GM19438 (cell line): ENCODE results near the gene NLRP1.
A peak's percentile ranks its signal among the peaks of the same experiment; 100 is the strongest.

Experiments
- ATAC-seq: cut with Tn5 transposase; IDR thresholded peaks from one replicate; pipeline ENCODE4 v1.9.1; 2021; ENCODE audit warnings: low read depth; ENCODE audit not compliant: unreplicated experiment

Gene NLRP1

GRCh38 chr17:5584383-5585286, at the start of gene NLRP1:
Gene NLRP1, minus strand, starts transcription at chr17:5584509. Its CDS starts 552 bp downstream, at chr17:5583957.
- peak; percentile 91 for ATAC-seq

DNA sequence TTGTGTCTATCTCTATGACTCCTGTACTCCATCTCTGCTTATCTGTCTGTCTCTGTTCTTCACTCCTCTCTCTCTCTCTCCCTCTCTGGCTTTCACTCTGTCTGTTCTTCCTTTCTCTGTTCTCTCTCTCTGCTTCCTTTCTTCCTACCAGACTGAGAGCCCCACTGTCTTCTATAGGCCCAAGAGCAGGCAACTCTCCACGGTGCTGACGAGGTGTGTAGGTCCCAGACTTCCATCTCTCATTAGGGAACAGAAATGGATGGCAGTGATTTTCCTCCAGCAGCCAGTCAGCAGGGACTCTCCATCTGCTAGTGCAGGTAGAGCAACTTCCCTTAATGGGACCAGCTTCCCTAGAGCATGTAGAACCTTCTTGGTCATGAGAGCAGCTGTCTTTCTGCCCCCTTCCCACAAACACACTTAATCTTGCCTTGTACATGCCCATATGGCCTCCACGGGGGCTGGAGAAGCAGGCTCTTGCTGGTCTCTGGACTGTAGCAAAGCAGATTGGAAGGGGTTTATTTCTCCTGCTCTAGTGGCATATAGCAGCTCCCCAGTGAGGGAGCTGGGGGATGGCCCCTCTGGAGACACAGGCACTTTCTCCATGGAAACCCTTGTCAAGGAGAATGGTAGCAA, 47.8 kb upstream of the NLRP1 start:
- no peak for ATAC-seq

DNA sequence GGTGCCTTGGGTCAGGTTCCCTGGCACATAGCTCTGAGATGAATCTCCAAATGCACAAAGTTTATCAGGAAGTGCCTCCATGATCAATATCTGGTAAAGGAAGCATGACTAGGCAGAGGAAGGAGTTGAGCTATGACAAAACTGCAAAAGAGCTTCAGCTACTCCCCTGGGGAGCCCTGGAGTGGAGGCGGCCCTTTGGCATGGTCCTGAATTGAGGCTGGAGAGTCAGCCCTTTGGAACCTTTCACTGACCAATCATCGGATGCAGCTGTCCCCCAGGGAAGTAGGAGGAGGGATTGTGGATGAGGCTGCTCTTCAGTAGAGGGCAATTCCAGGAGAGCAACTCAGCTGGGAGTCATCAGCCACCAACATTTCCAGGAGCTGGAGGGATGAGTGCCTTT, 46.1 kb upstream of the NLRP1 start:
- no peak for ATAC-seq

- no peak for ATAC-seq
Measured at GRCh38 chr17:5629128-5629527, 44.8 kb upstream of the NLRP1 start.

DNA sequence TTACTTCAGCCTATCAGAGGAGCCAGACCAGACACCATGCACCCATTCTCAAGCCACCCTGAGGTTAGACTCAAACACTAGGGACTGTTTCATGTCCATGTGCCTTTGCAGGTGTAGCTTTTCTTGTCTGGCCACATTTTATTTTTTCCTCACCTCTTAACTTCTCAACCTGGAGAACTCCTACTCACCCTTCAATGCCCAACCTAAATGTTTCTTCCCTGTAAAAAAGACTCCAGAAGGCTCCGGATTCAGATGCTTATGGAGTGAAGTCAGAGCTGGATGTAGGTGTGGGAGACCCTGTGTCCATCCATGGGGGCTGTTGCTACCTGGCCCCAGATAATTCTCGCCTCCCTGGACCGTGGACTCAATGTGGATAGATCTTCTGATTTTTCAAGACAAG, 44.0 kb upstream of the NLRP1 start:
- no peak for ATAC-seq

DNA sequence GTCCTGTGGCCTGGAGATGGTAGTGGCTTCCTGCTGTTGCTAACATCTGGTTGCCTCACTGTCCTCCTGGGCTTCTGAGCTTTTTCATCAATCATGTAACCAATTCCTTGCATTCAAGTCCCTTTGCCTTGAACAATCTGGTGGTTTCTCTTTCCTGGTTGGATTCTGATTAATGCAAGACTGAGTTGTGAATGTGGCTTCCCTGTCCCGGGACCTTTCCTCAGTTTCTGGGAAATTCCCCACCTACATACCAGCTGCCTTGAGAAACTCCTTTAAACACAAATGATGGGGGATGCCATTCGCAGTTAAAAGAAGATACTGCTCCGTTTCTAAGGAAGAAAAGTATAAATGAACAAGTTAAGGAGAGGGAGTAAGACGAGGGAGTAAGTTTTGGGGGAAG, 39.9 kb upstream of the NLRP1 start:
- ATAC-seq, result no peak

DNA sequence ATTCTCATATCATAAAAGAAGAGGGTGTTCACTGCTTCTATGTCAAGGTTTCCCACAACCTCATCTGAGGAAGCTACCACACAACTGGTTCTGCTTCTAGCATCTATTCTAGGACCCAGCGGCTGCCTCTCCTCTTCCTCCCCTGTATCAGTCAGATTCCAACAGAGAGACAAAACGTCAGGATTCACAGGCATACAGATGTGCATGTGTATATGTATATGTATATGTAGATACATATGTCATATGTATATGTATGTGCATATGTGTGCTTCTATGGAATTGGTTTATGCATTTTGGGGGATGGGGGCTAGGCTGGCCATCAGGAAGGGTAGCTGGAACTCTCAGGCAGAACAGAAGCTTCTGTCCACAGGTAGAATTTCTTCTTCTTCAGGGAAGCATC, 37.4 kb upstream of the NLRP1 start:
- no peak for ATAC-seq

DNA sequence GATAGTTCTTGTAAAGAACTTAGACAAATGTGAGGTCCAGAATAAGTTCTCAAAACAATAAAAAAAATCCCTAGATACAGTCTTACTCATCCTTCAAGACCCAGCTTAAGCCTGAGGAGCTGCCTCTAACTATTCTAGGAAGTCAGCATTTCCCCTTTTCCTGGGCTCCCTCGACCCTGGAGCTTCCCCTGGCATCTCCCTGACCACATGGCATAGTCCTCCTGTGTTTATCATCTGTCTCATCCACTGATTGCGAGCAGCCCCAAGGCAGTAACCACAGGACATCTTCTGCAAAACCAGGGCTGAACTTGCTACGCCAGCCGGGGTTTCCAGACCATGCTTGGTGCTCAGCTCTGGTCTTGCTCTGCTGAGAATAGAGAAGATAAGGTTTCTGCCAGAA, 36.7 kb upstream of the NLRP1 start:
- no peak for ATAC-seq

GRCh38 chr17:5619088-5619740, 34.9 kb upstream of the NLRP1 start:
- ATAC-seq, result no peak

GRCh38 chr17:5618476-5618875, 34.2 kb upstream of the NLRP1 start:
- ATAC-seq, result no peak

GRCh38 chr17:5615476-5615875, 31.2 kb upstream of the NLRP1 start:
- no peak for ATAC-seq

DNA sequence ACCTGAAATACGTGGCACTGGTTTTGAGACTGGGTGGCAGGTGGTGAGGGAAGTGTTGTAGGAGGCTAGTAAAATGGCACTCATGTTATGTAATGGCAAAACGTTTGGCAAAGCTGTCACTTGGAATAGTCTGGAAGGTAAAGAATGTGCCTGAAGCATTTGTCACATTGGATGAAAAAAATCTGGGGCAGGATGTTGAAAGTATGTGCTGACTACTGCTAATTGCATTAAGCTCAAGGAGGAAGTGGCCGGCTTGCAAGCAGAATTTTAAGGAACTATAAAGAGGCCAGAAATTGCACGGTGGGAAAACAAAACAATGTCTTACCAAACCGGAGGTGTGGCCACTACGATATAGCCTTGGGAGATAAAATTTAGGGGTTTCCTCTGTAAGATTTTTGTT, 26.6 kb upstream of the NLRP1 start:
- no peak for ATAC-seq

- no peak for ATAC-seq
Measured at GRCh38 chr17:5608399-5609112, 24.2 kb upstream of the NLRP1 start.

DNA sequence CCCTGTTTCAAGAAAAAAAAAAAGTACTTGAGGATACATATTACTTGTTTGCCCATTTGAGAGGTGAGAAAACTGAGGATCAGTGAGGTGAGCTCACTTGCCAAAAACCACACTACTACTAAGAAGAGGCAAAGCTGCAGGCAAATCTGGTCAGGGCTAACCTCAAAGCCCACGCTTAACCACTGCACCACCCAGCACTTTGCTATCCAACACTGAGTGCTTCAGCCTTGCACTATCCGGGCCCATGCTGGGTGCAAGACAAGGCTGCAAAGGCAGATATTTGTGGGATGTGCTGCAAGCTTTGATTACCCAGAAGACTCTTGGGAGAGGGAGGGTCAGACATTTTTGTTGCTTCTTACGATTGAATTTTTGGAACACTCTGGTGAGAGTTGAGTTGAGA, 23.6 kb upstream of the NLRP1 start:
- no peak for ATAC-seq

GRCh38 chr17:5605452-5605851, 21.1 kb upstream of the NLRP1 start:
- ATAC-seq, result no peak

DNA sequence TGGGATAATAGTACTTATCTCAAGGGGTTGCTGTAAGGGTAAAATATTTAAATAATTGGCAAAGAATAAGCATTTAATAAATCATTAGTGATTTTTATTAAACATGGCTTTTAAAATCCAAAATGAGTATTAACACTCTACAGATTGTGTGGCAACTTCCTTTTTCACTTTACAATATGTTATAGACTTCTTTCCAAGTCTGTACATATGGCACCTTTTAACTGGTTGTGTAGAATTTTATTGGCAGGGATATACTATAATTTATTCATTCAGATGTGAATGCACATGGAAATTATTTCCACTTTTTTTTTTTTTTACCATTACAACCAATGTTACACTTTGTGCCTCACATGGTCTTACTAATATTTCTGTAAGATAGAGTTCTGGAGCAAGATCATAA, 15.7 kb upstream of the NLRP1 start:
- no peak for ATAC-seq

DNA sequence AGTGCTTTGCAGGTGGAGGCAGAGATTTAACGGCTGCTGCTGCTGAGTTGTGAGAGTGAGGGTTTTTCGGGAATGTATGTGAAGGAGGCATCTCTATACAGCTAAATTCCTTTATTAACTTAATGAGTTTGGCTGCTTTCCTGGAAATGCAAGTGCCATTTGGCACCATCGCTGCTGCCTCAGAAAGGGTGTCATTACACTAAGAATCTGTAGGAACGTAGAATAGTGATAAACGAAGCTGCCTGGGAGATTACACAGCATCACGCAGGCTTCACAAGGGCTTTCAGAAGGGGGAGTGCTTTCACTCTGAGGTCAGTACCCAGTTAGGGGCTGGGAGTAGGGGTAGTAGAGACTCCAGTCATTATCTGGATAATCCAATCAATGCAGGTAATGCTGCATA, 14.1 kb upstream of the NLRP1 start:
- no peak for ATAC-seq

DNA sequence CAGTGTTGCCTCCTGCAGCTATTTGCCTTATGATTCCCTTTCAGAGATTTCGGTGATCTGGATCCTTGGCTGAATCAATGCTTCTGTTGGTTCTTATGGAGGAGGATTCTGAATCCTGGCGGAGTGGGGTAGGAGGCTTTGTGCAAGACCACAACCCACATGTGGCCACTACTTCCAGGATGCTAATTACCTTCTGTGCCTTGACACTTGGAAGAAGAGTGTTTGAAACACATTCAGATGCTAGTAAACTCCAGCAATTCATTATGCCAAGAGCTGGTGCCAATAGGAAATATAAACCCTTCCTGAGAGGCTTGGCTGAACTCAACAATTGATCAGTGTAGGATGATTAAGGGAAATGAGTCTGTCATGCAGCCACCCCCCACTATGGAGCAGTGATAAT, 12.1 kb upstream of the NLRP1 start:
- ATAC-seq, result no peak

- no peak for ATAC-seq
Measured at GRCh38 chr17:5595831-5596230, 11.5 kb upstream of the NLRP1 start.

- ATAC-seq, result no peak
Measured at GRCh38 chr17:5592382-5592781, 8.1 kb upstream of the NLRP1 start.

- ATAC-seq, result no peak
Measured at GRCh38 chr17:5591966-5592365, 7.7 kb upstream of the NLRP1 start.
